Activated CD8-positive, alpha-beta memory T cell treated with anti-CD3 and anti-CD28 coated beads, Interleukin-2, amount 50 U/mL, for 24 hours (primary cell): ENCODE results near the gene SOCS4.
"Not testable (repeated sequence)": the region's sequence is repeated elsewhere in the genome, so short reads cannot be mapped to it uniquely, and the experiment has no call there.

Experiments used
- DNase-seq: peaks from one replicate; pipeline ENCODE4 v3.0.0-alpha.2; 2020; ENCODE audit errors: extremely low read depth

SOCS4 gene

GRCh38 chr14:55052269-55052930 is 25.4 kb downstream of the SOCS4 start:
- no peak for DNase-seq

GRCh38 chr14:55053018-55053417 is 26.0 kb downstream of the SOCS4 start:
- DNase-seq: no peak

GRCh38 chr14:55053500-55053899 is 26.5 kb downstream of the SOCS4 start:
- DNase-seq: no peak

- no peak for DNase-seq
These were observed 27.1 kb downstream of the SOCS4 start for GRCh38 chr14:55054098-55054497.

GRCh38 chr14:55057919-55058318 is 30.9 kb downstream of the SOCS4 start:
- DNase-seq: no peak

GRCh38 chr14:55059333-55059732 is 32.3 kb downstream of the SOCS4 start:
- no peak for DNase-seq

- DNase-seq: no peak
These were observed 35.7 kb downstream of the SOCS4 start for GRCh38 chr14:55062517-55063351.

GRCh38 chr14:55064896-55065295 is 37.9 kb downstream of the SOCS4 start:
- DNase-seq: not testable (repeated sequence)

- DNase-seq: no peak
These were observed 38.4 kb downstream of the SOCS4 start for GRCh38 chr14:55065411-55065810.

- DNase-seq: no peak
These were observed 39.2 kb downstream of the SOCS4 start for GRCh38 chr14:55066223-55066622.

- DNase-seq: no peak
These were observed 44.0 kb downstream of the SOCS4 start for GRCh38 chr14:55070981-55071411.

- DNase-seq: no peak
These were observed 45.0 kb downstream of the SOCS4 start for GRCh38 chr14:55071870-55072640.

- DNase-seq: no peak
These were observed 46.8 kb downstream of the SOCS4 start for GRCh38 chr14:55073856-55074255.

GRCh38 chr14:55074662-55075061 is 47.6 kb downstream of the SOCS4 start:
- DNase-seq: no peak

- DNase-seq: no peak
These were observed 48.7 kb downstream of the SOCS4 start for GRCh38 chr14:55075628-55076175.

GRCh38 chr14:55077170-55078151 is 50.4 kb downstream of the SOCS4 start:
- no peak for DNase-seq

- not testable (repeated sequence) for DNase-seq
These were observed 52.9 kb downstream of the SOCS4 start for GRCh38 chr14:55079961-55080360.

- no peak for DNase-seq
These were observed 57.5 kb downstream of the SOCS4 start for GRCh38 chr14:55084401-55085059.

GRCh38 chr14:55085060-55085660 is 58.1 kb downstream of the SOCS4 start:
- no peak for DNase-seq

GRCh38 chr14:55086938-55087337 is 59.9 kb downstream of the SOCS4 start:
- DNase-seq: no peak
